ENCODE results near the gene PRDM16.

GRCh38 chr1:3401585-3402257 lies 332.7 kb downstream of the PRDM16 start:
- TF ChIP-seq SP1 (IDR thresholded peaks at IDR 0.05; ENCODE audit: low read depth, low read length): no peak
- no peak for TF ChIP-seq POLR2A (IDR thresholded peaks at IDR 0.05; ENCODE audit: control extremely low read depth in 1 of 2, low read depth in 2 of 2, low read length in 2 of 2)
- no peak for TF ChIP-seq CBX5 (IDR thresholded peaks at IDR 0.05; ENCODE audit: low read depth, low read length)
- TF ChIP-seq CTCF (IDR thresholded peaks at IDR 0.05; ENCODE audit: control extremely low read depth in 1 of 3, insufficient read depth in 1 of 3, low read depth in 1 of 3, low read length in 3 of 3): no peak
- no peak for TF ChIP-seq SUZ12 (IDR thresholded peaks at IDR 0.05; ENCODE audit: low read length)
- no peak for TF ChIP-seq EZH2 (IDR thresholded peaks at IDR 0.05; ENCODE audit: low read depth, low read length, severe bottlenecking)
- no peak for TF ChIP-seq POLR2AphosphoS5 (IDR thresholded peaks at IDR 0.05; ENCODE audit: low read depth, low read length)
- no peak for TF ChIP-seq YY1 (IDR thresholded peaks at IDR 0.05; ENCODE audit: low read depth, low read length)
- TF ChIP-seq HDAC6 (IDR thresholded peaks at IDR 0.05; ENCODE audit: low read depth, low read length): no peak
- TF ChIP-seq CHD2 (IDR thresholded peaks at IDR 0.05; ENCODE audit: low read length): no peak
- TF ChIP-seq TAF7 (optimal IDR thresholded peaks at IDR 0.05; ENCODE audit: borderline replicate concordance, low read depth, low read length): no peak
- no peak for TF ChIP-seq GABPA (IDR thresholded peaks at IDR 0.05; ENCODE audit: borderline replicate concordance, insufficient read depth, low read length)
- no peak for TF ChIP-seq EP300 (IDR thresholded peaks at IDR 0.05; ENCODE audit: borderline replicate concordance in 1 of 2, low read depth in 2 of 2, low read length in 2 of 2)
- TF ChIP-seq SRF (IDR thresholded peaks at IDR 0.05; ENCODE audit: low read depth, low read length): no peak

All from H1 (cell line).